ENCODE measurements around the gene MEX3D.

Gene MEX3D

DNA sequence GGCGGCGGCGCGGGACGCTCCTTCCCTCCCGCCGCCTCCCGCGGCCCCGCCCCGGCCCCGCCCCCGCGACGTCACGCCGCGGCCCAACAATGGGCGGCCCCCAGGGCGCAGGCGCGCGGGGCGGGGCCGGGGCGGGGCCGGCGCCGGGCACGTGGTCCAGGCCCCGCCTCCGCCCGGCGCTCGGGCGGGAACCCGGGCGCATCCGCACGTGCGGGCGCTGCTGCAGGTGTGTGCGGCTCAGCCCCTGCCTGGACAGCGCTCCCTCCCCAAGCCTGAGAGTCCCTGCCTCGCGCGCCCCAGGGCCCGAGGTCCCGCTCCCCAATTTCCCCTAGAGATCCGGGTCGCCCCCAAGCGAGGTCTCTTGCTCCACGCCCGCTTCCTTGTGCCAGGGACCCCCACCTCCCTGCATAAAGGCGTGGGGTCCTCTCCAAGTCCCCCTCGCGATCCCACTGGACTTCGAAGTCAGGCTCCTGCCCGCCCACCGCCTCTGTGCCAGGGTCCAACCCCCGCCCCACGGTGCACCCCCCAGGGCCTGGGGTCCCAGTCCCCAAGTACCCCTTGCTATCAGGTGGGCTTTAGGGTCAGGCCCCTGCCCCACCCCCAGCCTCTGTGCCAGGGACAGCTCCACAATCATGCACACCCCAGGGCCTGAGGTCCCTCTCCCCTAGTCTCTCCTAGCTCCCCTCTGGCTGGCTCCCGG is at the start of gene MEX3D:
TSS of gene MEX3D (minus strand) at position 6 of the 700 bp plus-strand sequence. CDS start 267 bp downstream, outside the sequence.
- DNase-seq: peak; percentile 33

DNA sequence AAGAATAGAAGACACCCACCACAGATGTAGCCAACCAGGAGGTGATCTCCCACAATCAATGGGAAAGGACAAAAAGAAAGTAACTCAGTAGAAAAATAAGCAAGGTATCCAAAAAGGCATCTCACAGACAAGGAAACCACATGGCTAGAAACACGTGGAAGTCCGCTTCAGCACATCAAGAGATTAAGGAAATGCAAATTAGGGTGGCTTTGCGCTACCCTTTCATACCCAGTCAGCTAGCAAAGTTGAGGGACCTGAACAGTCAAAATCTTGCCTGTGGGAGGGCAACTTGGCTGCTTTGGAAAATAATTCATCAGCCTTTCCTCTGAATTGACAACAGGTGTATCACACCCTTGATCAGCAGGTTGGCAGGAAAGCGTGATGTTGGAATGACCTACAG is 48.8 kb upstream of the MEX3D start:
- DNase-seq: no peak

DNA sequence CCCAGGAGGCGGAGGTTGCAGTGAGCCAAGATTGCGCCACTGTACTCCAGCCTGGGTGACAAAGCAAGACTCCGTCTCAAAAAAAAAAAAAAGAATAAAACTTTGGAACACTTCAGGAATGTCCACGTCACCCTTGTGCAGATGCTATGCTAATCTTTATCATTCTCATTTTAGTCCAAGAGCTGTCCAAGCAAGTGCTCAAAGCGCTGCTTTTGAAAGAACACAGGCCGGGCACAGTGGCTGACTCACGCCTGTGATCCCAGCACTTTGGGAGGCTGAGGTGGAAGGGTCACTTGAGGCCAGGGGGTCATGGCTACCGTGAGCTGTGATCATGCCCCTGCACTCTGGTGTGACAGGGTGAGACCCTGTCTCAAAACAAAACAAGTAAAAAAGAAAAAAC is 48.3 kb upstream of the MEX3D start:
- no peak for DNase-seq

DNA sequence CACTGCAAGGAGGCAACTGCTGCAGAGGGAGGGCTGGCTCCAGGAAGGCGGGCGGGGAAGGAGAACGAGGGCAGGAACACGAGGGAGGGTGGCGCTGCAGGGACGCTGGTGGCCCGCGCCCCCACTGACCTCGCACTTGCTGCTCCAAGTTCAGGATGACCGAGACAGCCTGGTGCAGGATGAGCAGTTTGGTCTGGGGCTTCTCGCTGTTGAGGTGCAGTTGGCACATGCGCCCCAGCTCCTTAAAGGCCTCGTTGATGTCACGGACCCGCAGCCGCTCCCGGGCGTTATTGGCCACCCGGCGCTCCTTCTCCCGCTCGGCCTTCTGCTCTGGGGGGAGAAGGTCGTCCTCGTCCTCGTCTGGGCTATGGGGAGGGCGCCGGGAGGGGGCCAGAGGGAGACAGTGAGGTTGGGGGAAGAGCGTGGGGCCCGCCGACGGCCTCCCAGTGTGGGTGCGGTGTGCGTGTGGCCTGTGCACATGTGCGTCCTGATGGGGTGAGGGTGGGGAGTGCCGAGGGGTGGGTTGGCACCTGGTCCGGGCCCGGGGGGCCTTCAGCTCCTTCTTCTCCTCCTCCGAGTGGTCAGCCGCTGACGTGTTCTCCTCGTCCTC is 47.1 kb upstream of the MEX3D start:
- no peak for DNase-seq

GRCh38 chr19:1613808-1614570 is 45.9 kb upstream of the MEX3D start:
- no peak for DNase-seq

DNA sequence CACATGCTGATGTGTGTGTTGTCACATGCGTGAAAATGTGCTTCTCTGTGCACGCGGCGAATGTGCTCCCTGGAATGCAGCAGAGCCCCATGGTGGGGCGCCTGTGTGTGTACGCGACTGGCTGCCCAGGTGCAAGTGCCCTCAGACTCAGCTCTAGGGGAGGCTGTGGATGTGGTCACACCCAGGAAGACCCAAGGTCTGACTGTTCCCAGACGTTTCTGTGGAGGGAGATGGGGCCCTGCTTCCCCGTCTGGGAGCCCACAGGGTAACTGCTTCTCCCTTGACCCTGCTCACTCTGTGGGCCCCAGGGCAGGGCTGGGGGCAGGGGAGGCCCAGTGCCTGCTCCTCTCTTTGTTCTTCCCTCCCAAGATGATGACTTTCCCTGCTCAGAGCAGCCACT is 45.0 kb upstream of the MEX3D start:
- DNase-seq: no peak

DNA sequence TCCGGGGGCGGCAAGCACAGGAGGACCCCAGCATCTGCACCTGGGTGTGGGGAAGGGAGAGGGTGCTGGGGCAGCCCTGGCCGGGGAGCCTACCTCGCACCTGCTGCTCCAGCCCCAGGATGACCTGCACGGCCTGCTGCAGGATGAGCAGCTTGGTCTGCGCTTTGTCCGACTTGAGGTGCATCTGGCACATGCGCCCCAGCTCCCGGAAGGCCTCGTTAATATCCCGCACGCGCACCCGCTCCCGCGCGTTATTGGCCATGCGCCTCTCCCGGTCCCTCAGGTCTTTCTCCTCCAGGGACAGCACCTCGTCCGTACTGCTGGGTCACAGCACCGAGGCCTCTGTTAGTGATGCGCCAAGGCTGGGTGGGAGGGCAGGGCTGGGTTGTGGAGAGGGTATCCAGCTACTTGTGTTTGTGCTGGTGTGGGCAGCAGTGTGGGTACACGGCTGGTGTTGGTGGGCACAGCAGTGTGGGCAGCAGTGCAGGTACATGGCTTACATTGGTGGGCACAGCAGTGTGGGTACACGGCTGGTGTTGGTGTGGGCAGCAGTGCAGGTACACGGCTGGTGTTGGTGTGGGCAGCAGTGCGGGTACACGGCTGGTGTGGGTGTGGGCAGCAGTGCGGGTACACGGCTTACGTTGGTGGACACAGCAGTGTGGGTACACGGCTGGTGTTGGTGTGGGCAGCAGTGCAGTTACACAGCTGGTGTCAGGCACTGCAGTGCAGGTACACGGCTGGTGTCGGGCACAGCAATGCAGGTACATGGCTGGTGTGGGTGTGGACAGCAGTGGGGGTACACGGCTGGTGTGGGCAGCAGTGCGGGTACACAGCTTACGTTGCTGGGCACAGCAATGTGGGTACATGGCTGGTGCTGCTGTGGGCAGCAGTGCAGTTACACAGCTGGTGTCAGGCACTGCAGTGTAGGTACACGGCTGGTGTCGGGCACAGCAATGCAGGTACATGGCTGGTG is 44.3 kb upstream of the MEX3D start:
- DNase-seq: no peak

- DNase-seq: no peak
These were observed 43.2 kb upstream of the MEX3D start for GRCh38 chr19:1611353-1611752.

- DNase-seq: no peak
These were observed 42.5 kb upstream of the MEX3D start for GRCh38 chr19:1610579-1610978.

DNA sequence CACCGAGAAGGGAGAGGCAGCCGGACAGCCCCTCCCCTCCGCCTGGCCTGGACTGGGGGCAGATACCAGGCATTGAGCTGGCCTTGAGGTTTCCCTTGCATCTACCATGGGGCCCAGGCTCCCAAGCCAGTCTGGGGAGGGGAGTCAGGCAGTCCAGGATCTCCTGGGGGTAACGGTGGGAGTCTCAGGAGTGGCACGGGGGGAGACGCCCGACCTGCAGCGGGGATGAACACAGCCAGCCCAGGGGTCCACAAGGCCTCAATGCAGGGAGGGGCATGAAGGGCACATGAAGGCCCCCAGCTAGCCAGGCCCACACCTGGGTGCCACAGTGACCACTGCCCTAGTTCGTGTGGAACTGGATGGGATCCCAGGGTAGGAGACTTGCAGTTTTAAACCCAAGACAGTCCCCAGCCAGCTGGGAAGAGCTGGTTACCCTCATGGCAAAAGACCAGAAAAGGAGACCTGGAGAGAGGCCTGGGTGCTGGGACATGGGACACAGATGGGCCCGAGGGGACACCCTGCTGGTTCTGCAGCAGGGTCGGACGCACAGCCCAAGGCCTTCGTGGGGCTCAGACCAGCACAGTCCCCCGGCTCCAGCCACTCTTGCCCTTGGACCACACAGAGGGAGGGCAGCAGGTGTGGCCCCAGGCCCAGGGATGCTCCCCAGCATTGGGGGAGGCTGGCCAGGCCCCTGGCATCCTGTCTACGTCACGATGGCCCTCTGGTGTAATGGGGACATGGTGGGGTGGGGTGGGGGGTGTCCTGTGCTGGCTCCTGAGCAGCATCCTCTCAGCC is 41.8 kb upstream of the MEX3D start:
- DNase-seq: no peak

- no peak for DNase-seq
These were observed 40.9 kb upstream of the MEX3D start for GRCh38 chr19:1609103-1609396.

- DNase-seq: no peak
These were observed 40.4 kb upstream of the MEX3D start for GRCh38 chr19:1608359-1609102.

- no peak for DNase-seq
These were observed 38.1 kb upstream of the MEX3D start for GRCh38 chr19:1606138-1606651.

GRCh38 chr19:1605236-1606137 is 37.4 kb upstream of the MEX3D start, which contains the start of gene UQCR11:
Gene UQCR11 (minus strand): TSS chr19:1605462. CDS start chr19:1605409, 53 bp downstream.
- peak; percentile 95 for DNase-seq

- DNase-seq: no peak
These were observed 34.1 kb upstream of the MEX3D start for GRCh38 chr19:1602091-1602707.

GRCh38 chr19:1601613-1602064 is 33.5 kb upstream of the MEX3D start:
- DNase-seq: no peak

DNA sequence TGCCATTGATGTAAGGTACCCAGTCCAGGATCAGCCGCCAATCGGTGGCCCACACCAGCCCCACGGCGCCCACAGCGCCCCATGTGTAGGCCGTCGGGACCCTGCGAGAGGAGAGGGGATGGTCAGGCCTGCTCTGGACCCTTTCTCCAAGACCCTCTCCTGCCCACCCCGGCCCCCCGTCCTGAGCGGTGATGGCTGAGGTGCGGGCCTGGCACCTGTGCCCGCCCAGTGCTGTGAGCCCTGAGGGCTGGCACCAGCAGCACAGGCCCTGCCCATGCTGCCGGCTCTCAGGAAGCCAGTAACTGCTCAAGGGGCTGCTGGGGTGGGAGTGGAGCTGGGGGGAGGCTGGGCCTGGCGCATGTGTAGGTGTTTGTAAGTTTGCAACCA is 31.3 kb upstream of the MEX3D start:
- DNase-seq: no peak

DNA sequence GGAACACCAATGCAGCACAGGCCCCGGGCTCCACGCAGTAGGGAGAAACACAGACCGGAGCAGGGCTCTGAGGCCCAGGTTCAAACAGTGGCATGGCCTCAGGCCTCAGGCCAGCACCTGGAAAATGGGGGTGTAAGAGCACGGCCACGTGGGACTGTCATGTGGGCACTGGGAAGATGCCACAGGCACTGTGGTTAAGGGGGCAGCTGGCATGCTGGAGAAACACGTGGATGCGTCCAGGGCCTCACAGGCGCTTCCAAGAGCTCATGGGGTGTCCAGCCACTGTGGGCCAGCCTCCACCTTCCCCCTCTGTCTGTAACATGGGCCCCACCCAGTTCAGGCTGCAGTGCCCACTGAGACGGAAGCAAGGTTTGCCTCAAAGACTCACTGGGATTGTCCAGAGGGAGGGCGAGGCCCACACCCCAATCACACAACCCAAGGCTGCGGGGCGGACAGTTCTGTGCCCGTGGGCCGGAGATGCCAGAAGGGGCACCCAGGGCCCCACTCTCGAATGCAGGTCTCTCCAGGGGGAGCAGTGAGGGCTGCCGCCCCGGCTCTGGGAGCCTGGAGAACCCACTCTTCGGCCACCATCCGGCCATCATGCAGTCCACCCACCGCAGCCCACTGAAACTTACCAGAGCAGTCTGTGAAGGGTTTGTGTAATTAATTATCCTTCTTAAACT is 30.8 kb upstream of the MEX3D start:
- DNase-seq: no peak

GRCh38 chr19:1593501-1593772 is 25.3 kb upstream of the MEX3D start:
- DNase-seq: no peak
